ENCODE results near the gene PPP2R5C. TPM values are rescaled to one million over a fixed set of nuclear protein-coding genes. Genes with fewer than 3 reads are reported as not detected.

PPP2R5C gene
- total and polyA plus RNA-seq, 9 of the 15 experiments (the other 6 are each of a cell fraction or from before 2014, with no cell fraction given), result 284 to 617 (median 395) TPM

- Histone ChIP-seq H3K27me3 (ENCODE audit: control insufficient read depth in 2 of 2, insufficient read depth in 2 of 2, low read length in 2 of 2) (no peaks in the 10 kb centered on the region), H3K27ac (ENCODE audit: extremely low read depth, low read depth, low read length) (no peak overlapping the region), H3K9me3 (replicated peaks; ENCODE audit: control insufficient read depth, insufficient read depth, low read depth, low read length) (no peaks in the 10 kb centered on the region), H2AFZ (ENCODE audit: low read depth, low read length) (no peak overlapping the region), H4K20me1 (replicated peaks; ENCODE audit: control insufficient read depth, insufficient read depth, low read length) (no peaks in the 10 kb centered on the region; the same call in 1 of the 2 replicates), H3K4me1 (replicated peaks in 1 of 2; ENCODE audit: control insufficient read depth in 2 of 2, insufficient read depth in 2 of 2, low read length in 2 of 2) (no peaks in the 10 kb centered on the region; a peak in 2 of 5 replicates), H3K9ac (ENCODE audit: insufficient read depth in 1 of 2, low read depth in 2 of 2, low read length in 2 of 2) (no peak overlapping the region), H3K9me1 (ENCODE audit: control insufficient read depth, insufficient read depth, low read length) (no peaks in the 10 kb centered on the region), H3K4me3 (no peak overlapping the region), H3K36me3 (ENCODE audit: control insufficient read depth, insufficient read depth, low read length) (peaks cover 33% of the 10 kb centered on the region; the same call in 2 of the 3 replicates), H3K79me2 (ENCODE audit: control insufficient read depth, insufficient read depth, low read length) (peaks cover 38% of the 10 kb centered on the region), H3K4me2 (ENCODE audit: insufficient read depth, low read length) (no peak overlapping the region)
- WGBS (ENCODE audit: insufficient coverage, low coverage, missing lambda C conversion rate), result 93% methylated on average over 6 of the region's 9 CpGs
- in situ Hi-C loops (cut with MboI) (no loop called here), intact Hi-C loops (cut with micrococcal nuclease) (no loop called here)
- DNase-seq (ENCODE audit: extremely low read depth in 1 of 4, low spot score in 3 of 4), result no peak
- no peak for ATAC-seq
- no TSS peak for BruUV-seq (replicated peaks)
- TF ChIP-seq ZC3H8 (IDR thresholded peaks at IDR 0.05), result no peak
- TF ChIP-seq NCOA6 (IDR thresholded peaks at IDR 0.05), result no peak
- TF ChIP-seq NFATC3 (IDR thresholded peaks at IDR 0.05), result no peak
- TF ChIP-seq SMARCC2 (IDR thresholded peaks at IDR 0.05; ENCODE audit: low read depth), result no peak
- no peak for TF ChIP-seq ZNF830 (CRISPR knock-in tag; IDR thresholded peaks at IDR 0.05)
- no peak for TF ChIP-seq ZNF384 (IDR thresholded peaks at IDR 0.05; ENCODE audit: low read depth, low read length)
- no peak for TF ChIP-seq ARHGAP35 (IDR thresholded peaks at IDR 0.05; ENCODE audit: partially characterized antibody)
- no peak for TF ChIP-seq ZNF174 (CRISPR knock-in tag; IDR thresholded peaks at IDR 0.05)
- no peak for TF ChIP-seq SMARCE1 (IDR thresholded peaks at IDR 0.05)
- TF ChIP-seq ATF1 (CRISPR knock-in tag; IDR thresholded peaks at IDR 0.05), result no peak
- no peak for TF ChIP-seq ATF1 (tag; IDR thresholded peaks at IDR 0.05)
- TF ChIP-seq RBBP5 (IDR thresholded peaks at IDR 0.05; ENCODE audit: borderline replicate concordance, insufficient read depth, low read length, poor library complexity, severe bottlenecking), result no peak
- TF ChIP-seq ZNF639 (CRISPR knock-in tag; conservative IDR thresholded peaks at IDR 0.05 in 1 of 2, IDR thresholded peaks at IDR 0.05 in 1 of 2), result no peak
- no peak for TF ChIP-seq ZNF717 (CRISPR knock-in tag; IDR thresholded peaks at IDR 0.05)
- TF ChIP-seq BMI1 (IDR thresholded peaks at IDR 0.05; ENCODE audit: low read length), result no peak
- TF ChIP-seq, protein P1, sequence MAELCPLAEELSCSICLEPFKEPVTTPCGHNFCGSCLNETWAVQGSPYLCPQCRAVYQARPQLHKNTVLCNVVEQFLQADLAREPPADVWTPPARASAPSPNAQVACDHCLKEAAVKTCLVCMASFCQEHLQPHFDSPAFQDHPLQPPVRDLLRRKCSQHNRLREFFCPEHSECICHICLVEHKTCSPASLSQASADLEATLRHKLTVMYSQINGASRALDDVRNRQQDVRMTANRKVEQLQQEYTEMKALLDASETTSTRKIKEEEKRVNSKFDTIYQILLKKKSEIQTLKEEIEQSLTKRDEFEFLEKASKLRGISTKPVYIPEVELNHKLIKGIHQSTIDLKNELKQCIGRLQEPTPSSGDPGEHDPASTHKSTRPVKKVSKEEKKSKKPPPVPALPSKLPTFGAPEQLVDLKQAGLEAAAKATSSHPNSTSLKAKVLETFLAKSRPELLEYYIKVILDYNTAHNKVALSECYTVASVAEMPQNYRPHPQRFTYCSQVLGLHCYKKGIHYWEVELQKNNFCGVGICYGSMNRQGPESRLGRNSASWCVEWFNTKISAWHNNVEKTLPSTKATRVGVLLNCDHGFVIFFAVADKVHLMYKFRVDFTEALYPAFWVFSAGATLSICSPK (IDR thresholded peaks at IDR 0.05; ENCODE audit: borderline replicate concordance), result no peak
- no peak for TF ChIP-seq ZC3H11A (IDR thresholded peaks at IDR 0.05; ENCODE audit: low read depth, low read length)
- no peak for TF ChIP-seq POLR2AphosphoS5 (IDR thresholded peaks at IDR 0.05; ENCODE audit: control insufficient read depth, insufficient read depth, low read depth, low read length)
- no peak for TF ChIP-seq XRCC5 (IDR thresholded peaks at IDR 0.05; ENCODE audit: low read depth, low read length)
- no peak for TF ChIP-seq ZNF146 (CRISPR knock-in tag; IDR thresholded peaks at IDR 0.05; ENCODE audit: unreplicated experiment)
- CTCF ChIA-PET (ENCODE audit: low intra/inter-chr PET ratio), result no interaction called here
- POLR2A ChIA-PET, result interaction anchor here (1.6 kb wide), 1 partner anchor 14 kb away, joined by 7 read pairs; no protein-coding TSS in a partner anchor
- FAIRE-seq, result no peak
These were observed 103.8 kb downstream of the PPP2R5C start for GRCh38 chr14:101865288-101865687.
